ENCODE data around the gene LGALS9C. TPM values are rescaled to one million over a fixed set of nuclear protein-coding genes. Genes with fewer than 3 reads are reported as not detected.
"Not testable (repeated sequence)": the region's sequence is repeated elsewhere in the genome, so short reads cannot be mapped to it uniquely, and the experiment has no call there.

LGALS9C gene
- total RNA-seq, 1 experiment from 2014 or later, result not detected

DNA sequence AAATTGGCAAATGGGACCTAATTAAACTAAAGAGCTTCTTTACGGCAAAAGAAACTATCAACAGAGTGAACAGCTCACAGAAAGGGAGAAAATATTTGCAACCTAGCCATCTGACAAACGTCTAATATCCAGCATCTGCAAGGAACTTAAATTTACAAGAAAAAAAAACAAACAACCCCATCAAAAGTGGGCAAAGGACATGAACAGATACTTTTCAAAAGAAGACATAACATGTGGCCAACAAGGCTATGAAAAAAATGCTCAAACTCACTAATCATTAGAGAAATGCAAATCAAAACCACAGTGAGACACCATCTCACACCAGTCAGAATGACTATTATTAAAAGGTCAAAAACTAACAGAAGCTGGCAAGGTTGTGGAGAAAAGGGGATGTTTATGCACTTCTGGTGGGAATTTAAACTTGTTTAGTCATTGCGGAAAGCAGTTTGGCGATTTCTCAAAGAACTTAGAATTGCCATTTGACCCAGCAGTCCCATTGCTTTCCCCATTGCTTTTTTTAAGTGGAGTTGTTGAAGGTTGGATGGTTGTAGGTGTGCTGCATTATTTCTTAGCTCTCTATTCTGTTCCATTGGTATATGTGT lies 52.4 kb downstream of the LGALS9C start:
- not testable (repeated sequence) for H3K4me1 ChIP-seq (ENCODE audit: low read length); H3K4me3 ChIP-seq (ENCODE audit: low read length); DNase-seq; H3K9me3 ChIP-seq (ENCODE audit: low read length); H3K79me2 ChIP-seq (ENCODE audit: low read length); H3K27me3 ChIP-seq (ENCODE audit: low read length); H3K9ac ChIP-seq (ENCODE audit: low read length); H3K4me2 ChIP-seq (ENCODE audit: low read depth, low read length, poor library complexity, severe bottlenecking); H2AFZ ChIP-seq (ENCODE audit: low read length); H3K36me3 ChIP-seq (ENCODE audit: insufficient read depth, low read length); H4K20me1 ChIP-seq (ENCODE audit: insufficient read depth, low read depth, low read length); H3K27ac ChIP-seq (ENCODE audit: low read length); H3K9me2 ChIP-seq (replicated peaks; ENCODE audit: insufficient read depth, low read length)

DNA sequence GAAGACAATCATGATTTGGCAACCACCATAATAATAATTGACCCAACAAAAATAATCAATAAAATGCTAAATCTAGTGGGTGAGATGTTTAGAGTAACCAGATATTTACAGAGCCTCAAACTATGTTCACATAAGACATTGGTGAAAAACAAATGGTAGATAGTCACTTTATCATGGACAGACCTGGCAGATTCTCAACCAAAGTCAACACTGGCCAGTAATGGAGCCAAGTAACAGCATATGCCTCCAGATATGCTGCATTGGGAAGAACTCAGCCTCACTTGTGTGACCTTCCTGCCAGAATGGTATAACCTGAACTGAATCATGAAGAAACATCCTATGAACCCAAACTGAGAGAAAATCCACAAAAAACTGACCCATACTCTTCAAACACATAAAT lies 53.8 kb downstream of the LGALS9C start:
- not testable (repeated sequence) for H3K79me2 ChIP-seq (ENCODE audit: low read length); H3K27ac ChIP-seq (ENCODE audit: low read length); H4K20me1 ChIP-seq (ENCODE audit: insufficient read depth, low read depth, low read length); H3K9ac ChIP-seq (ENCODE audit: low read length); H3K4me2 ChIP-seq (ENCODE audit: low read depth, low read length, poor library complexity, severe bottlenecking); H3K4me1 ChIP-seq (ENCODE audit: low read length); H3K4me3 ChIP-seq (ENCODE audit: low read length); H3K27me3 ChIP-seq (ENCODE audit: low read length); H2AFZ ChIP-seq (ENCODE audit: low read length); H3K9me3 ChIP-seq (ENCODE audit: low read length); H3K36me3 ChIP-seq (ENCODE audit: insufficient read depth, low read length); H3K9me2 ChIP-seq (replicated peaks; ENCODE audit: insufficient read depth, low read length); DNase-seq

DNA sequence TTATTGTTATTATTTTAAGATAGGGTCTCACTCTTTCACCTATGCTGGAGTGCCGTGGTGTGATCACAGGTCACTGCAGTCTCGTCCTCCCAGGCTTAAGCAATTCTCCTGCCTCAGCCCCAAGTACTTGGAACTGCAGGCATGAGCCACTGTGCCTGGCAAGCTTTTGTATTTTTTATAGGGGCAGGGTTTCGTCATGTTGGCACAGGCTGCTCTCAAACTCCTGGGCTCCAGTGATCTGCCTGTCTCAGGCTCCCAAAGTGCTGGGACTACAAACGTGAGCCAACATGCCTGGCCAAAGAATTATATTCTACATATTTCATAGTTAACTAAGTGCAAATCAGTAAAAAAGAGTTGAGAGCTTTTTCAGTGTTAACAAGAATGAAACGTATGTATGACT lies 65.6 kb downstream of the LGALS9C start:
- H3K4me3 ChIP-seq (ENCODE audit: low read length); H3K9ac ChIP-seq (ENCODE audit: low read length); H3K36me3 ChIP-seq (ENCODE audit: insufficient read depth, low read length); H3K4me2 ChIP-seq (ENCODE audit: low read depth, low read length, poor library complexity, severe bottlenecking); H4K20me1 ChIP-seq (ENCODE audit: insufficient read depth, low read depth, low read length); H3K27ac ChIP-seq (ENCODE audit: low read length); H3K9me3 ChIP-seq (ENCODE audit: low read length); DNase-seq; H3K4me1 ChIP-seq (ENCODE audit: low read length); H3K79me2 ChIP-seq (ENCODE audit: low read length); H2AFZ ChIP-seq (ENCODE audit: low read length); H3K27me3 ChIP-seq (ENCODE audit: low read length); H3K9me2 ChIP-seq (replicated peaks; ENCODE audit: insufficient read depth, low read length): not testable (repeated sequence)

DNA sequence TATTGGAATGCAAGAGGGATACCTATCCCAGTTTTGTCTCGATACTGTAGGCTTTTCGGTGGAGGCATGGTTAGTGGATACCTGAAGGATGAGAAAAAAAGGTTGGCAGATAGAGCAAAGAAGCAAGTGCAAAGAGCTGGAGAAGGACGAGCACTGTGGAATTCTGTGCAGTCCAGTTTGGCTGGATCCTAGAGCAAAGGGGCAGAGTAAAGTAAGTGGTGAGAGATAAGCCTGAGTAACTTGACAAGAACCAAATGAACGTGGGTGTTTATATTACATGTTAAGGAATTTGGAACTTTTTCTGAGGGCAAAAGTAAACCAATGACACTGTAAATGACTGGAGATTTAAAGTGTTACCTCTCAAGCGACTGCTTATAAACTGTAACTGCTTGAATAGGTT lies 66.3 kb downstream of the LGALS9C start:
- not testable (repeated sequence) for H3K36me3 ChIP-seq (ENCODE audit: insufficient read depth, low read length); H2AFZ ChIP-seq (ENCODE audit: low read length); H3K9me3 ChIP-seq (ENCODE audit: low read length); H3K4me2 ChIP-seq (ENCODE audit: low read depth, low read length, poor library complexity, severe bottlenecking); H3K27ac ChIP-seq (ENCODE audit: low read length); H3K4me3 ChIP-seq (ENCODE audit: low read length); H3K4me1 ChIP-seq (ENCODE audit: low read length); DNase-seq; H3K27me3 ChIP-seq (ENCODE audit: low read length); H3K9me2 ChIP-seq (replicated peaks; ENCODE audit: insufficient read depth, low read length); H3K79me2 ChIP-seq (ENCODE audit: low read length); H3K9ac ChIP-seq (ENCODE audit: low read length); H4K20me1 ChIP-seq (ENCODE audit: insufficient read depth, low read depth, low read length)

Small RNAs within 50 kb of the gene (small RNA-seq; reads per million reads assigned to genes)
- gene AL353997.1 (not detected), gene AL353997.4 (not detected)

Other genes with a start within 250 kb of the LGALS9C start
- 128 and 166 TPM in 2 replicates for gene FLII, start 218.1 kb upstream of the LGALS9C start, total RNA-seq (2014; rRNA removed; shearing (Covaris generic); ENCODE audit: low replicate concordance)
- 4.5 and 14.2 TPM in 2 replicates for gene MIEF2, start 216.1 kb upstream of the LGALS9C start, total RNA-seq (2014; rRNA removed; shearing (Covaris generic); ENCODE audit: low replicate concordance)
- gene TOP3A, start 161.8 kb upstream of the LGALS9C start, total RNA-seq (2014; rRNA removed; shearing (Covaris generic); ENCODE audit: low replicate concordance), result 19.0 and 34.9 TPM in 2 replicates
- 12.7 and 14.4 TPM in 2 replicates for gene SMCR8, start 161.5 kb upstream of the LGALS9C start, total RNA-seq (2014; rRNA removed; shearing (Covaris generic); ENCODE audit: low replicate concordance)
- 16.7 and 17.7 TPM in 2 replicates for gene SHMT1, start 113.2 kb upstream of the LGALS9C start, total RNA-seq (2014; rRNA removed; shearing (Covaris generic); ENCODE audit: low replicate concordance)
- not detected in 2 replicates for gene EVPLL, start 99.0 kb upstream of the LGALS9C start, total RNA-seq (2014; rRNA removed; shearing (Covaris generic); ENCODE audit: low replicate concordance)
- not detected in 2 replicates for gene TBC1D28, start 167.6 kb downstream of the LGALS9C start, total RNA-seq (2014; rRNA removed; shearing (Covaris generic); ENCODE audit: low replicate concordance)
- gene FOXO3B, start 205.5 kb downstream of the LGALS9C start, total RNA-seq (2014; rRNA removed; shearing (Covaris generic); ENCODE audit: low replicate concordance), result 3.8 and 7.5 TPM in 2 replicates